ENCODE measurements around the gene IKZF1. TPM values are rescaled to one million over a fixed set of nuclear protein-coding genes. Genes with fewer than 3 reads are reported as not detected.

Gene IKZF1
- polyA plus RNA-seq, 1 experiment: not detected

- CTCF ChIA-PET: no interaction called here
- no peaks in the 10 kb centered on the region for H3K36me3 ChIP-seq (ENCODE audit: control insufficient read depth, insufficient read depth, low read length)
- DNase-seq (ENCODE audit: low read depth): no peak
- no peaks in the 10 kb centered on the region for H3K27me3 ChIP-seq (ENCODE audit: control insufficient read depth, insufficient read depth, low read length)
- H3K4me3 ChIP-seq (ENCODE audit: low read depth, low read length): no peak overlapping the region
- TF ChIP-seq, protein P1, sequence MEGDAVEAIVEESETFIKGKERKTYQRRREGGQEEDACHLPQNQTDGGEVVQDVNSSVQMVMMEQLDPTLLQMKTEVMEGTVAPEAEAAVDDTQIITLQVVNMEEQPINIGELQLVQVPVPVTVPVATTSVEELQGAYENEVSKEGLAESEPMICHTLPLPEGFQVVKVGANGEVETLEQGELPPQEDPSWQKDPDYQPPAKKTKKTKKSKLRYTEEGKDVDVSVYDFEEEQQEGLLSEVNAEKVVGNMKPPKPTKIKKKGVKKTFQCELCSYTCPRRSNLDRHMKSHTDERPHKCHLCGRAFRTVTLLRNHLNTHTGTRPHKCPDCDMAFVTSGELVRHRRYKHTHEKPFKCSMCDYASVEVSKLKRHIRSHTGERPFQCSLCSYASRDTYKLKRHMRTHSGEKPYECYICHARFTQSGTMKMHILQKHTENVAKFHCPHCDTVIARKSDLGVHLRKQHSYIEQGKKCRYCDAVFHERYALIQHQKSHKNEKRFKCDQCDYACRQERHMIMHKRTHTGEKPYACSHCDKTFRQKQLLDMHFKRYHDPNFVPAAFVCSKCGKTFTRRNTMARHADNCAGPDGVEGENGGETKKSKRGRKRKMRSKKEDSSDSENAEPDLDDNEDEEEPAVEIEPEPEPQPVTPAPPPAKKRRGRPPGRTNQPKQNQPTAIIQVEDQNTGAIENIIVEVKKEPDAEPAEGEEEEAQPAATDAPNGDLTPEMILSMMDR (IDR thresholded peaks at IDR 0.05; ENCODE audit: insufficient read depth, low read depth, low read length): no peak
- POLR2A ChIA-PET: no interaction called here
These were observed 12.3 kb upstream of the IKZF1 start for GRCh38 chr7:50292165-50292757.

DNA sequence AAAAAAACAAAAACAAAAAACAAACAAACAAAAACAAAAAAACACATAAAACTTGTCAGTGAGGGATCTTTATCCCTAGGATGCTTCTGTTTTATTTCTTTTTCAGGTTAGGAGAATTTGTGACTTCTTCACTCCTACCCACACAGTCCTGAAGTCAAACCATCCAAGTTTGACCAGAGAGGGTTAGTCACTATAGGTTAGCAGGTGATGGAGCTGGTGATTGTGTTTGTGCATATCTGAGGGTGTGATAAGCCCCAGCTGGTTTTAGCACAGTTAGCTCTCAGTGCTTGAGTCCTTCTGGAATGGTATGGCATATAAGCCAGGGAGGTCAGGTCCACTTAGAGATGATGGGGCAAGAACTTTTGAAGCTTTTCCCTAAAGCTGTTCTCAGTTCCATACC is 11.8 kb upstream of the IKZF1 start:
- TF ChIP-seq, protein P1 (IDR thresholded peaks at IDR 0.05; ENCODE audit: insufficient read depth, low read depth, low read length): no peak
- ChIA-PET CTCF (no interaction called here), POLR2A (no interaction called here)
- no peak for DNase-seq (ENCODE audit: low read depth)
- no peaks in the 10 kb centered on the region for H3K36me3 ChIP-seq (ENCODE audit: control insufficient read depth, insufficient read depth, low read length)
- no peaks in the 10 kb centered on the region for H3K27me3 ChIP-seq (ENCODE audit: control insufficient read depth, insufficient read depth, low read length)
- no peak overlapping the region for H3K4me3 ChIP-seq (ENCODE audit: low read depth, low read length)

DNA sequence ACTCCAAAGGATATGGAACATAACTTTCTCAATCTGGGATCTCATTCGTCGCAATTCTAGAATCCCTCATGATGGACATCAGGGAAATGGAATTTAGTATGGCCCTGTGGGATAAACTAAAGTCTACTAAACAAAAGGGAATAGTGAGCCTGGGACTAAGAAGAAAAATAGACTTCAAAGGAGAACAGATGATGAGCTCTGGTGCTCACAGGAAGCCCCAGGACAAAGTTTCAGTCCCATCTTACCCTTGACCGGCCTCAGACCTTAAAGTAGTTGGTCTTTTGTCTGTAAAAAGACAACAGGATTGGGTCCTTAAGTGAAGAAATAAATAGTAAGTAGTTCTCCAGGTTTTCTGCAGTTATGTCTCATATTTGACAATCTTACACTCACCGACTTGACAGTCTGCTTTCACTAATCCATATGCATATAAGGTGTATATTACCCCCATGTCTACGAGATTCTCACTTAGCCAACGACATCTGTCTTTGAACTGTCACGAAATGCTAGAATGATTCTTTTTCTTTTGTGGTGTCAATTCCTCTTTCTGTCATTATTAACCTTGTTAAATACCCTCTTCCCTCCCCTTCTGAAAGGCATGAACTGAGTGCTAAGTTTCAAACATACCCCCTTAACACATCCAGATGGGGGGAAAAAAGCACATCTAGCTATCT is 10.9 kb upstream of the IKZF1 start:
- no peaks in the 10 kb centered on the region for H3K36me3 ChIP-seq (ENCODE audit: control insufficient read depth, insufficient read depth, low read length)
- TF ChIP-seq, protein P1 (IDR thresholded peaks at IDR 0.05; ENCODE audit: insufficient read depth, low read depth, low read length): no peak
- DNase-seq (ENCODE audit: low read depth): no peak
- ChIA-PET POLR2A (no interaction called here), CTCF (no interaction called here)
- H3K27me3 ChIP-seq (ENCODE audit: control insufficient read depth, insufficient read depth, low read length): no peaks in the 10 kb centered on the region
- H3K4me3 ChIP-seq (ENCODE audit: low read depth, low read length): no peak overlapping the region

- CTCF ChIA-PET: no interaction called here
- POLR2A ChIA-PET: no interaction called here
- H3K36me3 ChIP-seq (ENCODE audit: control insufficient read depth, insufficient read depth, low read length): no peaks in the 10 kb centered on the region
- no peaks in the 10 kb centered on the region for H3K27me3 ChIP-seq (ENCODE audit: control insufficient read depth, insufficient read depth, low read length)
- no peak overlapping the region for H3K4me3 ChIP-seq (ENCODE audit: low read depth, low read length)
- DNase-seq (ENCODE audit: low read depth): no peak
- TF ChIP-seq, protein P1 (IDR thresholded peaks at IDR 0.05; ENCODE audit: insufficient read depth, low read depth, low read length): no peak
These were observed 9.4 kb upstream of the IKZF1 start for GRCh38 chr7:50295133-50295532.

- DNase-seq (ENCODE audit: low read depth): no peak
- ChIA-PET POLR2A (no interaction called here), CTCF (no interaction called here)
- Histone ChIP-seq H3K36me3 (ENCODE audit: control insufficient read depth, insufficient read depth, low read length) (no peaks in the 10 kb centered on the region), H3K27me3 (ENCODE audit: control insufficient read depth, insufficient read depth, low read length) (no peaks in the 10 kb centered on the region), H3K4me3 (ENCODE audit: low read depth, low read length) (no peak overlapping the region)
- TF ChIP-seq, protein P1 (IDR thresholded peaks at IDR 0.05; ENCODE audit: insufficient read depth, low read depth, low read length): no peak
These were observed 7.7 kb upstream of the IKZF1 start for GRCh38 chr7:50296799-50297198.
